Measurements from ENCODE around the gene SEMA3C. TPM values are rescaled to one million over a fixed set of nuclear protein-coding genes. Genes with fewer than 3 reads are reported as not detected.

The SEMA3C gene
- total RNA-seq, 1 experiment from 2014 or later = 13.3 TPM

GRCh38 chr7:80967071-80967916 is 48.4 kb upstream of the SEMA3C start:
- ChIA-PET CTCF (no interaction called here), POLR2A (ENCODE audit: low non-redundant PET) (no interaction called here)

DNA sequence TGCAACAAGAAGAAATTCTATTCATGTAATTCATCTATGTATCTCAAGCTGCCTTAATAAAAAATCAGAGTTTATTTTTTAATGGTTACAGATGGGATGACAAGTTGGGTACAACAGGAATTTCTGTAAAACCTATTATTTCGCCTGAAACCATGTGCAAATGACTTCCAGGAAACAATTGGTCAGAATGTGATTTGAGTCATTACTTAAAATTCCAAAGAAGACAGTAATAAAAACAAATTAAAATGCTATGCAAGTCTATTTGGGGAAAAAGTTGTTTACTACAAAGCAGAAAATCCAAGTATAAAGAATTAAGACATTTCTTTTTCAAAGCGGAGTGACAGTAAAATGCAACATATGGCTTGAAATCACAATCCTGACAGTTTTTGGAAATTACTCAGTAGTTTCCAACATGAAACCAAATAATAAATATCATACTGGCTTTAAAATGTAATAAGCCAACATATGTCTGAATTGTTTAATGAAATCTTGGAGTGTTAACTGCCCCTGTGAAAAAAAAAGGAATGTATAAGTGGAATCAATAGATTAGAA is 41.5 kb upstream of the SEMA3C start:
- Histone ChIP-seq H3K4me3 (ENCODE audit: low read depth, low read length, poor library complexity, severe bottlenecking) (no peak overlapping the region), H3K27ac (ENCODE audit: low read depth, low read length, poor library complexity, severe bottlenecking) (no peak overlapping the region), H3K27me3 (replicated peaks; ENCODE audit: insufficient read depth, low read depth, low read length, poor library complexity) (no peaks in the 10 kb centered on the region), H3K36me3 (ENCODE audit: insufficient read depth, low read length, poor library complexity, severe bottlenecking) (no peaks in the 10 kb centered on the region), H3K4me1 (ENCODE audit: insufficient read depth, low read length, poor library complexity, severe bottlenecking) (no peaks in the 10 kb centered on the region), H3K9me3 (ENCODE audit: low read depth, low read length, poor library complexity, severe bottlenecking) (no peaks in the 10 kb centered on the region)
- TF ChIP-seq EZH2 (IDR thresholded peaks at IDR 0.05; ENCODE audit: borderline replicate concordance, low read depth, low read length, poor library complexity, severe bottlenecking) = no peak
- intact Hi-C loops (cut with micrococcal nuclease; ENCODE audit: unreplicated experiment) = no loop called here
- POLR2A ChIA-PET (ENCODE audit: low non-redundant PET) = no interaction called here
- DNase-seq (ENCODE audit: low spot score) = no peak
- CTCF ChIA-PET = no interaction called here
- no TSS peak for BruUV-seq (replicated peaks)

More at GRCh38 chr7:80967071-80967916, 48.4 kb upstream of the SEMA3C start:
- TF ChIP-seq, protein P1, sequence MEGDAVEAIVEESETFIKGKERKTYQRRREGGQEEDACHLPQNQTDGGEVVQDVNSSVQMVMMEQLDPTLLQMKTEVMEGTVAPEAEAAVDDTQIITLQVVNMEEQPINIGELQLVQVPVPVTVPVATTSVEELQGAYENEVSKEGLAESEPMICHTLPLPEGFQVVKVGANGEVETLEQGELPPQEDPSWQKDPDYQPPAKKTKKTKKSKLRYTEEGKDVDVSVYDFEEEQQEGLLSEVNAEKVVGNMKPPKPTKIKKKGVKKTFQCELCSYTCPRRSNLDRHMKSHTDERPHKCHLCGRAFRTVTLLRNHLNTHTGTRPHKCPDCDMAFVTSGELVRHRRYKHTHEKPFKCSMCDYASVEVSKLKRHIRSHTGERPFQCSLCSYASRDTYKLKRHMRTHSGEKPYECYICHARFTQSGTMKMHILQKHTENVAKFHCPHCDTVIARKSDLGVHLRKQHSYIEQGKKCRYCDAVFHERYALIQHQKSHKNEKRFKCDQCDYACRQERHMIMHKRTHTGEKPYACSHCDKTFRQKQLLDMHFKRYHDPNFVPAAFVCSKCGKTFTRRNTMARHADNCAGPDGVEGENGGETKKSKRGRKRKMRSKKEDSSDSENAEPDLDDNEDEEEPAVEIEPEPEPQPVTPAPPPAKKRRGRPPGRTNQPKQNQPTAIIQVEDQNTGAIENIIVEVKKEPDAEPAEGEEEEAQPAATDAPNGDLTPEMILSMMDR (conservative IDR thresholded peaks at IDR 0.05; ENCODE audit: low read depth, low read length) = no peak
- no peak for TF ChIP-seq EZH2 (IDR thresholded peaks at IDR 0.05; ENCODE audit: borderline replicate concordance, low read depth, low read length, poor library complexity, severe bottlenecking)
- Histone ChIP-seq H3K27me3 (replicated peaks; ENCODE audit: insufficient read depth, low read depth, low read length, poor library complexity) (no peaks in the 10 kb centered on the region), H3K4me1 (ENCODE audit: insufficient read depth, low read length, poor library complexity, severe bottlenecking) (peaks cover 5% of the 10 kb centered on the region), H3K36me3 (ENCODE audit: insufficient read depth, low read length, poor library complexity, severe bottlenecking) (no peaks in the 10 kb centered on the region), H3K4me3 (ENCODE audit: low read depth, low read length, poor library complexity, severe bottlenecking) (no peak overlapping the region), H3K9me3 (ENCODE audit: low read depth, low read length, poor library complexity, severe bottlenecking) (no peaks in the 10 kb centered on the region), H3K27ac (ENCODE audit: low read depth, low read length, poor library complexity, severe bottlenecking) (no peak overlapping the region)
- intact Hi-C loops (cut with micrococcal nuclease; ENCODE audit: unreplicated experiment) = no loop called here
- no TSS peak for BruUV-seq (replicated peaks)
- no peak for DNase-seq (ENCODE audit: low spot score)

- H3K27ac ChIP-seq (ENCODE audit: low read depth, low read length, poor library complexity, severe bottlenecking) = no peak overlapping the region
- ChIA-PET CTCF (no interaction called here), POLR2A (ENCODE audit: low non-redundant PET) (no interaction called here)
- intact Hi-C loops (cut with micrococcal nuclease; ENCODE audit: unreplicated experiment) = no loop called here
- DNase-seq (ENCODE audit: low spot score) = no peak
- no peaks in the 10 kb centered on the region for H3K9me3 ChIP-seq (ENCODE audit: low read depth, low read length, poor library complexity, severe bottlenecking)
- H3K4me1 ChIP-seq (ENCODE audit: insufficient read depth, low read length, poor library complexity, severe bottlenecking) = no peaks in the 10 kb centered on the region
- TF ChIP-seq, protein P1 (conservative IDR thresholded peaks at IDR 0.05; ENCODE audit: low read depth, low read length) = no peak
- no peak for TF ChIP-seq EZH2 (IDR thresholded peaks at IDR 0.05; ENCODE audit: borderline replicate concordance, low read depth, low read length, poor library complexity, severe bottlenecking)
- no peaks in the 10 kb centered on the region for H3K27me3 ChIP-seq (replicated peaks; ENCODE audit: insufficient read depth, low read depth, low read length, poor library complexity)
- H3K4me3 ChIP-seq (ENCODE audit: low read depth, low read length, poor library complexity, severe bottlenecking) = no peak overlapping the region
- no peaks in the 10 kb centered on the region for H3K36me3 ChIP-seq (ENCODE audit: insufficient read depth, low read length, poor library complexity, severe bottlenecking)
- BruUV-seq (replicated peaks) = no TSS peak
Observed at GRCh38 chr7:80957226-80957777, 38.5 kb upstream of the SEMA3C start.

All from A673 (cell line).